Measurements from ENCODE around the gene SLC36A1.
A peak's percentile ranks its signal among the peaks of the same experiment; 100 is the strongest.
"Not testable (repeated sequence)": the region's sequence is repeated elsewhere in the genome, so short reads cannot be mapped to it uniquely, and the experiment has no call there.

SLC36A1 gene

DNA sequence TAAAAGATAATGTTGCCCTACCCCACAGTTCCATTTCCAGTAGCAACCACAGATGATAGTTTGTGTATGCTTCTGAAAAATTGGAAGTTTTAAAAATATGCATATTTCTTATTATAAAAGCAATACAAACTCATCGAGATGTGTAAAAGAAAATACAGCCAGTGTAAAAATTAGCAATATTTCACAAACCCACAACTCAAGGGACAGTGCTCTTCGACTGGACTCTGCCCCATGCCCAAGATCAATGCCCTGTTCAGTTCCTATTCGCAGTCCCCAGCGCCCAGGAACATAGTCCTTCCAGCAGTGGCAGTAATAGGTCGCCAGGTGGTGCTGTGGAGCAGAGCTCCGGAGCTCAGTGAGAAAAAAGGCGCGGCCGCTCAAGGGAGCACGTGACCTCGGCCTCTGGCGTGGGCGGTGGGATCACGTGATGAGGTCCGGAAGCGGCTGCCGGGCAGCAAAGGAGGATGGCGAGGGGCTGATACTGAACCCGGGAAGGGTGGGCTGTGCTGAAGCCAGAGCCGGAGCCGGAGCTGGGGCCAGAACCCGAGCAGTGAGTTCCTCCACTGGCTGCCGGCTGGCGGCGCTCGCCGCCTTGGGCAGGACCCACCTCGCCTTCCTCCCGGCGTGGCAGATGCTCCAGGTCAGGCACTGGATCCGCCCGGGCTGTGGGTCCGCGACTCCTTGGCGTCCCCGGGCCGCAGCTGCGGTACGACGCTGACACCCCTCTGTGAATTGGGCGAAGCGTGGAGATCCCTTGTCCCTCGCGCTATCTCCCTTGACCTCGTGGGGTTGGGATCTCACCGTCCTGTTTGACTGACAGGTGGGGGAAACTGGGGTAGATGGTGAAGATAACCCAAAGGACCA, at the start of gene SLC36A1:
SLC36A1 (plus strand) TSS at position 430 of the 864 bp plus-strand sequence. CDS start 11,190 bp downstream, outside the sequence.
- peak; percentile 96 for DNase-seq

DNA sequence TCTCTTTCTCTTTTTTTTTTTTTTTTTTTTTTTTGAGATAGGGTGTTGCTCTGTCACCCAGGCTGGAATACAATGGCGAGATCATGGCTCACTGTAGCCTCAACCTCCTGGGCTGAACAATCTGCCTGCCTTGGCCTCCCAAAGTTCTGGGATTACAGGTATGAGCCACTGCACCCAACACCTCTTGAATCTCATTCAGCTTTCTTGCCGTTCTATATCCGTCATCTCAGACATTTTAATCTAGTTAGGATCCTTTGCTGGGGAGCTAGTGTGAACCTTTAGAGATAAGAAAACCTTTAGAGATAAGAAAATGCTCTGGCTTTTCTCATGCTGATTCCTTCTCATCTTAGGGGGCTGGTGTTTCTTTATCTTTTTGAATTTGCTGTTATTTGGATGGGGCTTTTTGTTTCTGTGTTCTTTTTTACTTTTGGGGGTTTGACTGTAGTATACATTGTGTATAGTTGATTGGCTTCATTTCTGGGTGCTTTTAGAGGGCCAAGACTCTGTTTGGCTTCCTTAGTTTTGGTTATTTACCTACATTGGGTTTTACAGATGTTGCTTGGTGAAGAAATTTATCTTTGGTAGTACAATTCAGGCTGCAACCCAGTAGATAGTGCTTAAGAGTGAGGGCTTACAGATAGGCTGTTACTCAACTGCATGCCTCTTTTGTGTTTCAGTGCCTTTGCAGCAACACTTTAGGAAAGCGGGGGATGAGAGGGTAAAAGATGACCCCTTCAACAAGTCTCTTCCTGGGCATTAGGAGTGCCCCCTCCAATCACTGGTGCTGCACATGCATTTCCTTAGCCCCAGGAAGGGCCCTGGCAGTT, 41.9 kb upstream of the SLC36A1 start:
- no peak for DNase-seq

DNA sequence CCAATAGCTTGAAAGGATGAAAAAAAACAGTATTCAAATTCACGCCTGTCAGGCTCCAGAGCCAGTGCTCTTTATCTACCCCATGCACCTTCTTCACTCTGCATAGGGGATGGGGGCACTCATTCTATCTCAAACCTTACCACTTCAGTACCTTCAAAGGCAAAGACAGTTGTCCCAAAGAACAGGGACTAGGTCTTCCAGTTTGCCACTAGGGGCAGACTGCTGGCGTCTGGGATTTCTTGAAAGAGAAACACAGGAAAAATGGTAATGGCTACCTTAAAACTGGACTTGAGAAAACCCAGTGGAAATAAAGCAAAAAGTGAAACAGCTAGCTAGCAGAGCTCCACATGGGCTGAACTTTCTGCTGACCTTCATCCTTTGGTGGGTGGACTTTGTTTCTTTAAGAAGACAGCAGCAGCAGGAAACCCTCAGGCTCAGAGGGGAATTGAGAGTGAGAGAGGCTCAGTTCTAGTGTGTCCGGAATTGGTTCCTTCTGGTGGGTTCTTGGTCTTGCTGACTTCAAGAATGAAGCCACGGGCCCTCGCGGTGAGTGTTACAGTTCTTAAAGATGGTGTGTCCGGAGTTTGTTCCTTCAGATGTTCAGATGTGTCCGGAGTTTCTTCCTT, 41.0 kb upstream of the SLC36A1 start:
- no peak for DNase-seq

DNA sequence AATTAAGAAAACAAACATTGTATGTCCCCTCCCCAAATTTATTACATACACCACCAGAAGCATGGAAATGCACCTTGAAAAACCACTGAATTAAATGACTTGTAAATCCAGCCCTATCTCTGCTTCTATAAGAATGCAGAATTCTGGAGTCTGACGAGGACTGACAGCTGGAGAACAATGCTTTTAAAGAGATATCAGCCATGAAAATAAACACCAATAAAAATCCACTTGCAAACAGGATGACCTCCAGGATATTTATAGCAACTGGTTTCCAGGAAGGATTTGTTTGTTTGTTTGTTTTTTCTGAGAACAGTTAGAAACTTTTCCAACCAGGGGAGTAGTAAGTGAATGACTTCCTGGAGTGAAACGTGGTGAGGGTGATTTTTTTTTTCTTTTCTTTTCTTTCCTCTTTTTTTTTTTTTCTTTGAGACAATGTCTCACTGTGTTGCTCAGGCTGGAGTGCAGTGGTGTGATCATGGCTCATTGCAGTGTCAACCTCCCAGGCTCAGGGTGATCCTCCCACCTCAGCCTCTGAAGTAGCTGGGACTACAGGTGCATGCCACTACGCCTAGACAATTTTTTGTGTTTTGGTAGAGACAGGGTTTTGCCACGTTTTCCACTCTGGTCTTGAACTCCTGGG, 38.7 kb upstream of the SLC36A1 start:
- no peak for DNase-seq

DNA sequence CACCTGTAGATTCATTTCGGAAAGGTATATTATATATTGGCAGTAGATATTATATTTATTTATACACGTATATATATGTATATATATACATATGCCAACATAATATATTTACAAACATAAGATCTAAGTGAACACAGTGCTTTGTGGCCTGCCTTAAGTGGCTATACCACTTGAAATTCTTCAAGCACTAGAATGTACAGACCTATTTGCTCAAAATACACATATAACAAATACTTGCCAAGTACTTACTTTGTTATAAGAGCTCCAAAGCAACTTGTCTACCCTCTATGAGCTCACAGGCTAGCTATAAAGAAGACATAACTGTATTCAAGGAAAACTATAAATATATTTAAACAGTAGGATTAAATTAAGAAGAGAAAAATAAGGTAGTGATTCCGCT, 33.6 kb upstream of the SLC36A1 start:
- no peak for DNase-seq

DNA sequence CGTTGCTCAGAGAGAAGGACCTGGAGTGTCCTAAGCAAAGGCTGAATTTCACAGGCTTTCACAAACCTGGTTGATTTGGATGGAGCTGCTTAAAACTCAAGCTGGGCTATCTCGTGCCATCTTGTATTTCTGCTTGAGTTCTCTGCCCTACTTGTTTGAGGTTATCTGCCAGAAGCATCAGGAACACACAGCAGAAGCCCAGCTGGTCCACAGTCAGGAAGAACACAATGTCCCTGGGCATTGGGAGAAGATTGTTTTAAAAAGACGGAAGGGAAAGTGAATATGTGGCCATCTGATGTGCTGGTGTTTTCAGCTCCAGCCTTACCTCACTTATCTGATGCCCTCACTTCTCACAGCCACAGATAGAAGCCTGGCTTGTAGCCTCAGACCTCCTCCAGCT, 32.9 kb upstream of the SLC36A1 start:
- DNase-seq, result no peak

DNA sequence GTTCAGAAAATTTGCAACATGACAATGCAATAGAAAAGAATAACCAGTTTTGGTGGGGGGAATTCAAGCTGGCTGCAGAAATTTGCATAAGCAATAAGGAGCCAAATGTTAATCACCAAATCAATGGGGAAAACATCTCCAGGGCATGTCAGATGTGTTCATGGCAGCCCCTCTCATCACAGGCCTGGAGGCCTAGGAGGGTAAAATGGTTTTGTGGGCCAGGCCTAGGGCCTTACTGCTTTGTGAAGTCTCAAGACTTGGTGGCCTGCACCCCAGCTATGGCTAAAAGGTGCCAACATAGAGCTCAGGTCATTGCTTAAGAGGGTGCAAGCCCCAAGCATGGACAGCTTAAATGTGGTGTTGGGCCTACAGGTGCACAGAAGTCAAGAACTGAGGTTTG, 29.7 kb upstream of the SLC36A1 start:
- DNase-seq, result no peak

DNA sequence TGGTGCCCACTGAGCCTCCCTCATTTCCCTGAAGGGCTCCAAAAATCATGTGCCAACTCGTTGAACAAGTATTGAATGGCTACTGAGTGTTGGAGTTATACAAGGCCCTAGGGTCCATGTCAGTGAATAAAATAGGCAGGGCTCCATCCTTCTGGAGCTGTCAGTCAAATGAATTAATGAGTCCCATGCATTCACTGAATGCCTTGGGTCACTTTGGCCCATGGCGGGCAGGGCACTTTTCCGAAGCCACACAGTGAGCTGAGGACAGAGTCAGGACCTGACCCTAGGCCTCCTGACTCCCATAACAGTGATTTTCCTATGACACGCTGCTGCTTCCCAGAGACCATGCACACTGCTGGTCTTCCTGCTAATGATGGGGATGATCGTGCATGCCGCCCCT, 27.3 kb upstream of the SLC36A1 start:
- DNase-seq, result no peak

DNA sequence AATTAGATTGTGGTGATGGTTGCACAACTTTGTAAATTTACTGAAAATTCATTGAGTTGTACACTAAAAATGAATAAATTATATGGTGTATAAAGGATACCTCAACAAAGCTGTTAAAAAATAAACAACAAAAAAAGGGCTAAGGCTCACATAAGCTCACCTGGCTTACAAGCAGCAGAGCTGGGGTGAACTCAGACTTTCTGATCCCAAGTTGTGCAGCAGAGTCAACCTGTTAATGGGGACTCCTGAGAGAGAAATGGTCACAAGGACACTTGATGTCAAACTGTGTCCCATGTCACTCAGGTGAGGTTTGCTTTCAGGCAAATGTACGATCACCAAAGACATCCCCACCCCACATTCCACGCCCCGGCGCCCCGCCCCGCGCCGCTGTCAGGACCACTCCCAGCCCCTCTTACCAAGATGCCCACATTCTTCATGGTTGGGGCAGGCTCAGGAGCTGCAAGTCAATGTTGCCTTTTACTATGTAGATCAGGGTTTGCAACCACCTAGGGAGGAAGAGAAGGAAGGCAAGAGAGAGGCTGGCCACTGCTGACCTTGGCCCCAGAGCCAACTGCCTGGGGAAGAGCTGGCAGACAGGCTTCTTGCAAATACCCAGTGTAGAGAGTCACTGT, 22.4 kb upstream of the SLC36A1 start:
- DNase-seq, result no peak

DNA sequence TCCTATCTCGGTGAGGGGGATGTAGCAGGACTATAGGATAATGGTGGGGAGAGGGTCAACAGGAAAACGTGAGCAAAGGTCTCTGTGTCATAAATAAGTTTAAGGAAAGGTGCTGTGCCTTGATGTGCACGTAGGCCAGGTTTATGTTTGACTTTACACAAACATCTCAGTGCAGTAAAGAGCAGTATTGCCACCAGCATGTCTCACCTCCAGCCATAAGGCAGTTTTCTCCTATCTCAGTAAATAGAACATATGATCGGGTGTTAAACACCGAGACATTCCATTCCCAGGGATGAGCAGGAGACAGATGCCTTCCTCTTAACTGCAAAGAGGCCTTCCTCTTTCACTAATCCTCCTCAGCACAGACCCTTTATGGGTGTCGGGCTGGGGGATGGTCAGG, 21.1 kb upstream of the SLC36A1 start:
- DNase-seq, result not testable (repeated sequence)

DNA sequence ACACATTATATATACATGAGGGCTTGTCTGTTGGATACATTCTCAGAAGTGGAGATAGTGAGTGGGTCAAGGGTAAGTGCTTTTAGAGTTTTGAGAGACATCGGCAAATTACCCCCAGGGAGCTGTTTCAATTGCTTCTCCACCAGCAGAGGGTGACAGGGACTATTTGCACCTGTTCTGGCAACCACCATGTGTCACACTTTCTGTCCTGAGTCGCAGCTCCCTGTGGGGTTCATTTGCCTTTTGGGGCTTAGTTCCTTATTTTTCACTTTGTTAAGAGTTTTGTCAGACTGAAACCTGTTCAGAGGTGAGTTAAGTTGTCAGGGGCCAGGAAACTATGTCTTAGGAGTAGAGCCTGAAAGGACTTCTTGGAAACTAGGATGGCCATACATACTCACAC, 20.1 kb upstream of the SLC36A1 start:
- no peak for DNase-seq

DNA sequence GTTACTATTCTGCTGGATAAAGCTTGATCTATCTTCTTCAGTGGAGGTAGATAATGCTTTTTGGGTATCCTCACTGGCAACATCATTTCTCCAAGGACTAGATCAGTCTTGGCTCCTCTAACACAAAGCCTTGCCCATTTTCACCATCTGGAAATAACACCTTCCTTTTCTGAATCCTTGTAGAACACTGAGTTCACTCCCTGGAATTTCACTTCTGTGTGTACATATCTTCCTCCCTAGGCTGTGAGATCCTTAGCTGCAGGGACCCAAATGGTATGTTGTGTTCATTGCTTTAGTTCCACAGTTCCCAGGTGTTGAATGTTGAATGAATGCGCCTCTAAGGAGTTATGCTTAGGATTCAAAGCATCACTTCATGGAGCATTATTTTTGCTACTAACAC, 16.7 kb upstream of the SLC36A1 start:
- DNase-seq, result no peak

DNA sequence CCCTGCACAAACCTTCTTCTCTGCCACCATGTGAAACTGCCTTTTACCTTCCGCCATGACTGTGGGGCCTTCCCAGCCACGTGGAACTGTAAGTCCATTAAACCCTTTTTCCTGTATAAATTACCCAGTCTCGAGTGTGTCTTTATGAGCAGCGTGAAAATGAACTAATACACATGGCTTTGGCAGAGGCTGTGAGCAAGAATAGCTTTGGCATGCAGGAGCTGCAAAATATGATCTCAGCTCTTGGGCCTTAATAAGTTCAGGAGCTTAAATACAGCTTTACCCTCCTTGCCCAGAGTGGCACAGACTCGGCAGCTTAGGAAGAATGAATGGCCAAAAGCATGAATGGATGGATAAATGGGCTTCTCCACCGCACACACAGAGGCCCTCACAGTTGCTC, 15.7 kb upstream of the SLC36A1 start:
- DNase-seq, result no peak

DNA sequence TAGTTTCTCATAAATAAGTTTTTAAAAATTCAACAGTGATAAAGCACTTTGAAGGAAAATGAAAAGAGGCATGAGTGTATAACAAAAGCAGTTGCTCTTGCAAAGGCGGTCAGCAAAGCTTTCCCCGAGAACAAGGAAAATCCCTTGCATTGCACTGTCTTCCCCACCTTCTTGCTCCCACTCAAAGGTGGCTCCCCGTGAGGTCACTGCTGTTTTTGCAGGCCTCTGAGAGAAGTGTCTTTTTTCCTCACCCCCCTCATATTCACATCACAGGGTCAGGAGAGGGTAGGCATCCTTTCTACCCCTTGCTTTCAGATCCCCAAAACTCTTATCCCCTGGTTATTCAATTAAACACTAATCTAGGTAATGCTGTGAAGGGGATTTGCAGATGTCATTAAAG, 15.2 kb upstream of the SLC36A1 start:
- DNase-seq, result no peak

DNA sequence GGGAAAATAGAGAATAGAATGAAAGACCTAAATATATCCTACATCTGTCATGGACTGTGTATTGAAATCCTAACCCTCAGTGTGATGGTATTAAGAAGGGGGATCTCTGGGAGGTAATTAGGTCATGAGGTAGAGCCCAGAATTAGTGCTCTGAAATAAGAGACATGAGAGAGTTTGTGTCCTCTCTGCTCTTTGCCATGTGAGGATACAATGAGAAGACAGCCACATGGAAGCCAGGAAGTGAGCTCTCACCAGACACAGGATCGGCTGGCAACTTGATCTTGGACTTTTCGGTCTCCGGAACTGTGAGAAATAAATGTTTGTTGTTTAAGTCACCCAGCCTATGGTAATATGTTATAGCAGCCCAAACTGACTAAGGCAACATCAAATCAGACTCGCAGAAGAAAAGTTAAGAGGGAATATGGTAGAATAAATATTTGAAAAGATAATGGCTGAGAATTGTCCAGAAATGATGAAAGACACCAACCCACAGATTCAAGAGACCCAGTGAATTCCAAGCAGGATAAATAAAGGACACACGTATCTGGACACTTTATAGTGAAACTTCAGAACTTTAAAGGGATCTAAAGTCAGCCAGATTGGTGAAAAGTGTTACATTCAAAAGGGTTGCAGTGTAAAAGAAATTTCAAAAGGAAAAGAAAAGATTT, 12.7 kb upstream of the SLC36A1 start:
- DNase-seq, result no peak

DNA sequence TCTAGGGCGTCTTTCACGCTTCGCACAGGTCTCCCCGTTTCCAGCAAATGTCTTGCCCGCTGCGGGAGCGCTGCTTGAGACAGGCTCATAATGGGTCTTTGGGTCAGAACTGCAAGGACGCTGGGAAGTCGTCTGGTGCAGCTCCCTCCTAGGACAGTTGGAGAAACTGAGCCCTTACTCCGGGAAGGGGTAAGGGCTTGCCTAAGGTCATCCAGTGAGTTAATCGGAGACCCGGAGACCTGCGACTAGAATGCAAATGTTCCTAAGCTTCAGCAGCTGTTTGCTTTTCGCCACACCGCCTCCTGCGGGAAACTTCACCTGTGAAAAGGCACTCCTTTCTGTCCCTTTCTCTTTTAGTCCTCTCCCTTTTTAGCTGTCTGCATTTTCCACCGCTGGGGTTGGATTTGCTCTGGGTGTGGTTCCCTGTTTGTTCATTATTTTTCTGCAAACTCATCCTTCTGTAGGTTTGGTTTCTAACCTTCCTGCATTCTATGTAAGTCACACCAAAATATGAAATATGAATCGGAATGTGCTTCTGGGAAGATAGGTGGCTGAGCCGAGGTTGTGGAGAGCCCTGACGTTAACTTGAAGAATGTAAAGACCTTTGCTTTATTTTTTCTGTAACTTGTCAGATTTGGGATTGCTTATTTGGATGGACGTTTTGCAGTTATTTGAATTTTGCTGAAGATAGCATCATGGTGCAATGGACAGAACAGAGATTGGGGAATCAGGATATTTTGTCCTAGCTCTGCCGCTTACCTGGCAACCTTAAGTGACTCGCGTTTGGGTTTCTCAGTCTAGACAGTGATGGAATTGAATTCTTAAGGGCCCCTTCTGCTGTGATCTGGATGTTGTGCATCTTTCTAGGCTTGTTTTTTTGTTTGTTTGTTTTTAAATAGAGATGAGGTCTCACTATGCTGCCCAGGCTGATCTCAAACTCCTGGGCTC, 909 bp downstream of the SLC36A1 start:
- peak; percentile 21 for DNase-seq

DNA sequence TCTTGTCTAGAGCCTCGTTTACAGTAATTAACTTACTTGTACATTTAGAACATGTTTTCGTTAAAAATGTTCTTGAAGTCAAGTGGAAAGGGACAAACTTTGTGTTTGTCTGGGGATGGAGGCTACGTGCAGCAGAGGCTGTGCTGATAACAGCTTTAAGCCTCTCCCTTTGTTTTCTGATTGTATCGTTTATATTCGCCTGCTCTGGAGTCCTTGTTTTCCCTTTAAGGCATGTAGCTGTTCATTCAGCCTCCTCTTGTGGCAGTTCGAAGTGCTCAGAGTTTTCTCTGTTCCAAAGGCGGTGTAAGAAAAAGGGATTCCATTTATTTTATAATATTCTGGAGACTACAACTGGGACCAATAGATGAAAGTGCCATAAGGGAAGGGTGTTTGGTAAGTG, 1.9 kb downstream of the SLC36A1 start:
- no peak for DNase-seq

DNA sequence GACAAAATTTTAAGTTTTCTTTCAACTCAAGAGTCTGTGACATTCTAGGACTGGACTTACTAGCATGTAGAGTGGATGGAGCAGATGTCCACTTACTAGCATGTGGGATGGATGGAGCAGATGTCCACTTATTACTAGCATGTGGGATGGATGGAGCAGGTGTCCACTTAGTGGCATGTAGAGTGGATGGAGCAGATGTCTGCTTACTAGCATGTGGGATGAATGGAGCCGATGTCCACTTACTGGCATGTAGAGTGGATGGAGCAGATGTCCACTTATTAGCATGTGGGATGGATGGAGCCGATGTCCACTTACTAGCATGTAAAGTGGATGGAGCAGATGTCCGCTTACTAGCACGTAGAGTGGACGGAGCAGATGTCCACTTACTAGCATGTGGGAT, 2.4 kb downstream of the SLC36A1 start:
- DNase-seq, result no peak

DNA sequence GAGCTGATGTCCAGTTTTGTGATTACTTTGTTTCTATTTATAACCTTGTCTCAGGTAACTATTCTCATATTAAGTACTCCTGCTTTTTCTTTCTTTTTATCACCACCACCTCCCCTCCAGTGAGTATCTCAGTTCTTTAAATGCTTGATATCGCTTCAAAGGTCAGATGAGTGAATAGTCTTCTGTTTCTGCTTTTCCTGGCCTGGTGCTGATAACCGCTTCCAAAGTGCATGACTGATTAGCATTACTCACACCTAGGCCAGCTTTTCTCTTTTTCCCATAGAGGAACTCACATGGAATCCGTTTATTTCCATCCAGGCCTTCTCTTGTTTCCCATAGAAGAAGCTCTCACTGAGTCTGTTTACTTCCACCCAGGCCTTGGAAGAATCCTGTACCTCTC, 3.2 kb downstream of the SLC36A1 start:
- DNase-seq, result no peak

DNA sequence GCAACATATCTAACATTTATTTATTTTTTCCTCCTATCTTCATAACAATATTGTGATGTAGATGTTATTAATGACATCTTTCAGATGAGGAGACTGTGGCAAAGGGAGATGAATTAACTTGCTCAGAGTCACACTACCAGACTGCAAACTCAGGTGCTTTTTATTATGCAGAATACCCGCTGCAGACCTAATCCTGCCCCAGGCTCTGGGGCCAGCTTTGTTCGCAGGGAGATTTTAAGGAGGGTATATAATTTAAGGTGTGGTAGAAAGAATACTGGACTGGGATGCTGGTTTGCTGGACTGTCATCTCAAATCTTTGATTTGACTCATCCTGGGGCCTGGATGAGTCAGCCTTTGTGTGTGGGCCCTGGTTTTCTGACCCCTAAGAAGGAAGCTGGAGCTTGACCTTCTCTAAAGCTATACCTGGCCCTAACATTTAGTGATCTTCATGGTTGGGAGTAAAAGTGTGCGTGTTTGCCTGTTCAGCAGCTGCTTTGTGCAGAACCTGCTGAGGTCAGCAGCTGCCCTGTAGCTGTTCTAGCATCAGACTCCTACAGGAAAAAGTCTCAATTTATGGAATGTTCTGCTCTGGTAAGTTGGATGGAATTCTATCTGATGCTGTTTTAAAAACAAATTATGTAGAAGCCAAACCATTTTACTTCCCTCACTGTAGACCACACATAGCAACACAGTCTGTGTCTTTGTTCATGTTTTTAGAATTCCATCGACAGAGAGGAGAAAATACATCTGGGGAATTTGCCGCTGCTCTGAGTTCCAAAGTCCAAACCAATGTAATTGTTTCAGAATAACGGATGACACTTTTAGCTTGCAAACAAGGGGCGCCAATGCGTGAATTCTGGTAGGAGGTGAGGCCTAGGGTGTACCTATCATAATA, 4.5 kb downstream of the SLC36A1 start:
- no peak for DNase-seq

All from midbrain (tissue), 1 donor.